Osteoblast (primary cell): ENCODE data around the gene TTC28. TPM values are rescaled to one million over a fixed set of nuclear protein-coding genes. Genes with fewer than 3 reads are reported as not detected.

Source experiments
- DNase-seq: peaks from one replicate; pipeline ENCODE4 v3.0.0; 2011; ENCODE audit warnings: low spot score, mixed read lengths; ENCODE audit not compliant: insufficient read length; ENCODE audit errors: missing footprints
- H2AFZ ChIP-seq: 2 replicates; pipeline ENCODE4 v1.6.0; 2011; ENCODE audit warnings: mild to moderate bottlenecking, low read length
- H3K27ac ChIP-seq: 2 replicates; pipeline ENCODE4 v1.5.1; 2011; ENCODE audit warnings: mild to moderate bottlenecking, low read depth, low read length, moderate library complexity
- H3K27me3 ChIP-seq: 2 replicates; pipeline ENCODE4 v1.6.0; 2012; ENCODE audit warnings: mild to moderate bottlenecking, control low read depth, inconsistent platforms, low read length, moderate library complexity; ENCODE audit not compliant: insufficient read depth
- H3K36me3 ChIP-seq: 2 replicates; pipeline ENCODE4 v1.5.1; 2011; ENCODE audit warnings: mild to moderate bottlenecking, low read length, control low read depth, moderate library complexity; ENCODE audit not compliant: insufficient read depth
- H3K4me1 ChIP-seq: 2 replicates; pipeline ENCODE4 v1.5.1; 2011; ENCODE audit warnings: mild to moderate bottlenecking, low read length, control low read depth, moderate library complexity; ENCODE audit not compliant: insufficient read depth
- H3K4me2 ChIP-seq: 2 replicates; pipeline ENCODE4 v1.6.0; 2011; ENCODE audit warnings: mild to moderate bottlenecking, low read length; ENCODE audit not compliant: insufficient read depth
- H3K4me3 ChIP-seq: fragments of 200-600 bp; sonication (generic); 3 replicates; pipeline ENCODE4 v1.5.1; 2012; ENCODE audit warnings: mild to moderate bottlenecking, low read length, inconsistent platforms; ENCODE audit not compliant: insufficient read depth
- H3K79me2 ChIP-seq: 2 replicates; pipeline ENCODE4 v1.6.0; 2012; ENCODE audit warnings: mild to moderate bottlenecking, low read length, control low read depth, inconsistent platforms; ENCODE audit not compliant: insufficient read depth
- H3K9me3 ChIP-seq: 2 replicates; pipeline ENCODE4 v1.5.1; 2011; ENCODE audit warnings: low read depth, low read length, control low read depth
- H4K20me1 ChIP-seq: 2 replicates; pipeline ENCODE4 v1.6.0; 2012; ENCODE audit warnings: mild to moderate bottlenecking, low read length, control low read depth; ENCODE audit not compliant: insufficient read depth
- CTCF ChIP-seq: IDR thresholded peaks from 2 replicates; pipeline ENCODE4 v1.5.1; 2011; ENCODE audit warnings: mild to moderate bottlenecking, low read depth, low read length, moderate library complexity; ENCODE audit errors: extremely low read depth
- total RNA-seq: library from RNA; depleted of rRNA; stranded (reverse); fragments of >200 nt; gene quantifications from 2 replicates; pipeline ENCODE4 v1.2.3, GENCODE V29; 2012

Gene TTC28
- total RNA-seq, 1 donor, result 48.1 TPM

- peaks cover 3% of the 10 kb centered on the region for H3K79me2 ChIP-seq
- no peak overlapping the region for H3K4me2 ChIP-seq
- no peak for TF ChIP-seq CTCF
- H3K9me3 ChIP-seq, result no peaks in the 10 kb centered on the region
- no peaks in the 10 kb centered on the region for H3K27me3 ChIP-seq
- H3K4me3 ChIP-seq, result no peak overlapping the region
- no peak for DNase-seq
- no peak overlapping the region for H2AFZ ChIP-seq
- peaks cover 4% of the 10 kb centered on the region for H4K20me1 ChIP-seq
- peaks cover 27% of the 10 kb centered on the region for H3K4me1 ChIP-seq
- H3K27ac ChIP-seq, result no peak overlapping the region
- no peaks in the 10 kb centered on the region for H3K36me3 ChIP-seq
These were observed 300.4 kb downstream of the TTC28 start for GRCh38 chr22:28379075-28379779.

GRCh38 chr22:28375761-28376534, 303.7 kb downstream of the TTC28 start:
- Histone ChIP-seq H3K27me3 (no peaks in the 10 kb centered on the region), H3K79me2 (peaks cover 7% of the 10 kb centered on the region), H3K9me3 (no peaks in the 10 kb centered on the region), H4K20me1 (peaks cover 4% of the 10 kb centered on the region), H3K4me2 (no peak overlapping the region), H3K4me1 (peaks cover 20% of the 10 kb centered on the region), H3K27ac (no peak overlapping the region), H3K4me3 (no peak overlapping the region), H2AFZ (no peak overlapping the region), H3K36me3 (no peaks in the 10 kb centered on the region)
- TF ChIP-seq CTCF, result no peak
- DNase-seq, result no peak

GRCh38 chr22:28373831-28374230, 305.8 kb downstream of the TTC28 start:
- no peak overlapping the region for H2AFZ ChIP-seq
- H4K20me1 ChIP-seq, result peaks cover 7% of the 10 kb centered on the region
- no peaks in the 10 kb centered on the region for H3K36me3 ChIP-seq
- no peak for TF ChIP-seq CTCF
- peaks cover 9% of the 10 kb centered on the region for H3K79me2 ChIP-seq
- H3K4me2 ChIP-seq, result peak overlapping the region; percentile 57
- DNase-seq, result peak; percentile 77
- no peak overlapping the region for H3K27ac ChIP-seq
- H3K27me3 ChIP-seq, result no peaks in the 10 kb centered on the region
- no peaks in the 10 kb centered on the region for H3K9me3 ChIP-seq
- H3K4me1 ChIP-seq, result peaks cover 17% of the 10 kb centered on the region
- H3K4me3 ChIP-seq, result no peak overlapping the region

GRCh38 chr22:28369854-28370253, 309.8 kb downstream of the TTC28 start:
- peaks cover 9% of the 10 kb centered on the region for H3K79me2 ChIP-seq
- H3K27me3 ChIP-seq, result no peaks in the 10 kb centered on the region
- no peaks in the 10 kb centered on the region for H3K36me3 ChIP-seq
- H4K20me1 ChIP-seq, result peaks cover 3% of the 10 kb centered on the region
- no peak for DNase-seq
- no peak overlapping the region for H3K4me2 ChIP-seq
- H3K4me3 ChIP-seq, result no peak overlapping the region
- H3K4me1 ChIP-seq, result peaks cover 8% of the 10 kb centered on the region
- H3K27ac ChIP-seq, result no peak overlapping the region
- H2AFZ ChIP-seq, result no peak overlapping the region
- TF ChIP-seq CTCF, result no peak
- H3K9me3 ChIP-seq, result no peaks in the 10 kb centered on the region
